Activated gamma-delta T cell treated with anti-CD3 and anti-CD28 coated beads, Interleukin-2, amount 50 U/mL, for 16 hours (primary cell): ENCODE data around the gene PDPN.

Experiments
- DNase-seq: peaks from one replicate; pipeline ENCODE4 v3.0.0-alpha.2; 2020; ENCODE audit warnings: low read depth

Gene PDPN

DNA sequence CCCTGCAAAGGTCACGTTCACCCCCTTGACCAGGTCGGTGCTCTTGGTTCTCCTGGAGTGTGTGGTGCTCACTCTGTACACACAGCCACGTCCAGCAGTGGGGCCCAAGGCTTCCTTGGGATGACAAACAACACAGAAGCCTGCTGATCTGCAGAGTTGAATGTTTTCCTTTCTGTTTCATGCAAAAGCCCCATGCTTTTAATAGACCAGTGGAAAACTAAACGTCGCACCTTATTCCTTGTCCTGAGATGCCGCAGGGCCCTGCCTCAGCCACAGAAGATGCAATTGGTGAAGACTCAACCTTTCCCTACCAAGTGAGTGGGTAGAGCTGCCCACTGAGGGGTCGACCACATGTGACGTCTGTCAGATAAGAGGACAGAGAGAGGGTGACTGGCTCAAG is 5.8 kb upstream of the PDPN start:
- no peak for DNase-seq

DNA sequence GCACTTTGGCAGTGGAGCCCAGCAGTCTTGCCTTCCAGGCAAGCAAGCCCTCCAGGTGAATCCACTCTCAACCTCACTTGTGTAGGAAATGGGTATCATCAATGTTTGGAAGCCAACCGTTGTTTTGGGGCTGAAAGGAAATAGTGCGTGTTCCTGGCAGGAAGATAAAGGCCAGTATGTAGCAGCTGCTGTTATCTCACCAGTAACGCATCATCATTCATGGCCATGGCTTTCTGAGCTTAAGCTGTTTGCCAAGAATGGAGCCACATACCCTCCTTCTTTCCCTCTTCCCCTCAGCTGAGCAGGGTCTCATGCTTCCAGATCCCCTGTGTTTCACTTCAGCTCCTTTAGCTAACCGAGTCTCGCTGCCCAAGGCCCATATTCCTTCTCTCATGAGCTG is 2.2 kb upstream of the PDPN start:
- no peak for DNase-seq

DNA sequence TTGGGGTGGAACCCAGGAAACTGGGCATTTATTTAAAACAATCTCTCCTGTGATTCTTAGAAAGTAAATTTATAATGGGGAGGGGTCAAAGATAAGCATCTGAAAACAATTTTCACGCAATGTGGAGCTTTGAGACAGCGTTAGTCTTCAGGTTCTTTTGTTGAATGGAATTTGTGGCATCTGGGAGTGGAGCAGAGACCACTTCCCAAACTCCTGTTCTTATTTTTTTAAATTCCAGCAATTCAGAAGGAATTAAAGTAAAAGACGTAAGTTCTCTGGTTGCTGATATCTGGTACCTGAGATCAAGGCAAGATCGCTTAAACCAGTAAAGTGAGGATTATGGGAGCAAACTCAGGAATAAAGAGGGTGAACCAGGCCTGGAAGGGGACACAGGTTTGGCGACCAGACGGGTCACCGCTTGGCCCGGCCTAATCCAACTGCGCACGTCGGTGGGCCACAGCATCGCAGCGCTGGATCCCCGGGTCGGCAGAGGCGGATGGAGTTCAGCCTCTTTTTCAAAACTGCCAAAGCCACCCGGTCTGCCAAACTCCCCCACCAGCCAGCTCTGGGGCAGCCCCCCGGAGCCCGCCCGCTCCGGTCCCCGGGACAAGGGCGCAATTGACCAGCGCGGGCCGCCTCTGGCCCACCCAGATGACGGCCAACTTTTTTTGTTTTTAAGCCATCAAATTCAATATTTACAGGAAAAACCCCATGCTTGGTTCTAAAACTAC is 754 bp upstream of the PDPN start:
- no peak for DNase-seq

DNA sequence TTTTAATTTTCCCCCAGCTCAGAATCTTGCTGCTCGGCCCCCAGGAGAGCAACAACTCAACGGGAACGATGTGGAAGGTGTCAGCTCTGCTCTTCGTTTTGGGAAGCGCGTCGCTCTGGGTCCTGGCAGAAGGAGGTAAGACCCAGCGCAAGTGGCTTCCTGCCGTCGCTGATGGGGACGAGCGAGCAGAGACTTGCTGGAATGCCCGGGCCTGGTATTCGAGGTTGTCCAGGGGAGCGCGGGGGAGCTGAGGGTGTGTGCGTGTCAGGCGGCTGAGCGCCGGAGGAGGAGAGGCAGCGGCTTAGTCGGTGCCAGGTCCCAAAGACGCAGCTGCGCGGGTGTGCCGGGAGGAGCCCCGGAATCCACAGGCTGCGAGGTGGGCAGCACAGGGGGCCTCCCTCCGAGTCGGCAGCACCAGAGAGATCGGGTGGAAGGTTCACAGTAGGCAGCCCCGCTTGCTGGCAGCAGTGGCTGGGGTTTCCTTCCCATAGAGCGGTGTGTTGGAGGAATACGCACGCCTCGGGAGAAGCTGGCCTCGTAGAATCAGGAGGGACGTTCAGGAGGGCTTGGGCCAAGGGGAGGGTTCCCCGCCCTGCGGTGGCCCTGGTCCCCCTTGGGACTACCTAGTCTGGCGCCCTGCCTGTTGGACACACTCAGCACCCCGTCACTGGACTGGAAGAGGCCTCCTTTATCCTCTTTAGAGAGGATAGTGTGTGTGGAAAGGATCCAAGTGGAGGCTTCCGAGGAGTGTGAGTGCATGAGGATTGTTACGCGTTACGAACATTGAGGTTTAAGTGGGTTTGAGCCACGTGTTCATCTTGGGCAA is 547 bp downstream of the PDPN start:
- DNase-seq, result no peak

DNA sequence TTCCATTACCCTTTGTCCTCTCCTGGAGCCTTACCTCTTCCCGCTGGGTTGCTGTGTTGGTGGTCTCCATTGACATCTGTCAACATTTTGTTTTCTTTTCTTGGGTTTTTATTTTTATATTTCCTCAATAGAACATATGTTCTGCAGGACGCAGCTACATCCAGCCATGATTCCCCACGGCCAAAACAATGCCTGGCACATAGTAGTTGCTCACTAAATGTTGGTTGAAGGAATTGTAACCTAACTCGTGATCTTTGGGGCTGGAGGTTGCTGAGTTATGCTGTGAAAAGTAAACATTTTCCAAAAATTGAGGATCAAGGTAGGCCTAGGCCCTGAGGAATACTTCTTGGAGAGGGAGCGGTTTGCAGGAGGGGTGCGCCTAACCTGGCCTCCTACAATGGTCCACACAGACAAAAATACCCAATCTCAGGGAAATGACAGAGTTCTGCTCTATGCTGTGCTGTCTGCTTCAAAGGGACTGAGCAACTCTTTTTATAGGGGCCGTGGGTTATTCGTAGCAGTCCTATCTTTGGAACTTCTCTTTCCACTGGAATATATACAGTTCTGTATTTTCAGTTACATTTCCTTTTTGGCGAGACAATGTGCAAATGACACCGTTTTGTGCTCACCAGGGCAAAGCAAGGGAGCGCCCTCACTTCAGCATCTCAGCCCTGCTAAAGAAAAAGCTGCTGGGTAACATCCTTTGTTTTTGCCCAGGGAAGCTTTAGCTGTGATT is 1.4 kb downstream of the PDPN start:
- no peak for DNase-seq

DNA sequence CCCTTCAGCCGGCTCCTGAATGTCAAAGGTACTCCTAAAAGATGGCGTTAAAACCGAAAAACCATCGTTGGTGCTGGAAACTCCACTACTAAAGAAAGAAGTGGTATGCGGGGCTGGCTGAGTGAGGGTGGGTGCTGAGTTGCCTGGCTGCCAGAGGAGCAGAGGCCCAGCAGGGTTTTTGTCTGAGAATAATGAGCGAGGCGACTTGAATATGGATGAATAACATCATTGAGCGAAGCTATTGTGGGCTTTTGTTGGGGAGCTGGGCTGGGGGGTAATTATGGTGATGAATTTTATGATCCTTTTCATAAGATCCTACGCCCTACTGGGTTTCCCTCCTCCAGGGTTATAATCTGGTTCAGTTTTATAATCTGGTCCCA is 2.0 kb downstream of the PDPN start:
- no peak for DNase-seq

DNA sequence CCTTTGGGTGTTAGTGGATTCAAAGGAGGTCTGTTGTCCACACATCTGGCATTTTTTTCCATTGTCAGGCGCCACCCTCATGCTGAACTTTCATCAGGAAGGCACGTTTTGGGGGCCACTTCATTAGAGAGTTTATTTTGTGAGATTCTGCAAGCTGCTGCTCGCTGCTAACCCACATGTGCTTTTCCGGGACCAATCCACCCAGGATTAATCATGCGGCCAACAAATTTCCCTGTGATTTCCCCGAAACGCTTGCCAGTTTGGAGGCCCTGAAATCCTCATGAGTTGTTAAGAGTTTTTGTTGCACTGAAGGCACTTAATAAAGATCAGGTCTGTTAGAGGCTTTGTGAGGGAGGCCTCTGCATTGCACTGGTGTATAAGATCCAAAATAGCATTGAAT is 2.4 kb downstream of the PDPN start:
- no peak for DNase-seq

DNA sequence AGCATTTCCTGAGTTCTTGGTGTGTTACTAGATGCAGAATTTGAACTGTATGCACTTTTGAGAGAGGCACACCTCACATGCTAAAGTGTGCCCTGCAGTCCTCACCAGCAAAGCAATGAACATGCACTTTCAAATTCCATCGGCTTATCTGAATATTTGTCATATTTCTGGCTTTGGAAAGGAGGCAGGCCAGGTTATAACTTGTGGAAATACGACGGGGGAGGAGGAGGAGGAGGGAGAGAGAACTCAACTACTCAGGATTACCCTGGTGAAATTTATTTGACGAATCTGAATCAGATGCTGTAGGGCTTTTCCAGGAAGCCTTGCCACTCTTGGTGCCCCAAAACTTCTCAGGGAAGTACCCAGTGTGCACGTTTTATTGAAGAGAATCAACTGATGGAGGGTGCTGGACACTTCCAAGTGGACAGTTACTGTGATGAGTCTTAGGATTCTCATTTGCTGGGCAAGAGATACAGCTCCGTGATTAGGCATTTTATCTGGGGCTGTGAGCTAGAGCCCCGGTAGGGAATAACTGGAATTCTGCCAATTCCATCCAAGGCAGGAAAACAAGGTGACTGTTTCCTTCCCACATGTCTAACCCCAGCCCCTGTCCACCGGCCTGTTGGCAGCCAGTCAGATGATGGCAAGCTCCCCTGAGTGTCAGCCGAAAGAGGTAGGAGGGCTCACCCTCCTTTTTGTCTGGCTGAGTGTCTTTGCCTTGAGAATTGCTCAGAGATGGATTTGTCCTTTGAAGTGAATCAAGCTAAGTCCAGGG is 3.8 kb downstream of the PDPN start:
- no peak for DNase-seq

DNA sequence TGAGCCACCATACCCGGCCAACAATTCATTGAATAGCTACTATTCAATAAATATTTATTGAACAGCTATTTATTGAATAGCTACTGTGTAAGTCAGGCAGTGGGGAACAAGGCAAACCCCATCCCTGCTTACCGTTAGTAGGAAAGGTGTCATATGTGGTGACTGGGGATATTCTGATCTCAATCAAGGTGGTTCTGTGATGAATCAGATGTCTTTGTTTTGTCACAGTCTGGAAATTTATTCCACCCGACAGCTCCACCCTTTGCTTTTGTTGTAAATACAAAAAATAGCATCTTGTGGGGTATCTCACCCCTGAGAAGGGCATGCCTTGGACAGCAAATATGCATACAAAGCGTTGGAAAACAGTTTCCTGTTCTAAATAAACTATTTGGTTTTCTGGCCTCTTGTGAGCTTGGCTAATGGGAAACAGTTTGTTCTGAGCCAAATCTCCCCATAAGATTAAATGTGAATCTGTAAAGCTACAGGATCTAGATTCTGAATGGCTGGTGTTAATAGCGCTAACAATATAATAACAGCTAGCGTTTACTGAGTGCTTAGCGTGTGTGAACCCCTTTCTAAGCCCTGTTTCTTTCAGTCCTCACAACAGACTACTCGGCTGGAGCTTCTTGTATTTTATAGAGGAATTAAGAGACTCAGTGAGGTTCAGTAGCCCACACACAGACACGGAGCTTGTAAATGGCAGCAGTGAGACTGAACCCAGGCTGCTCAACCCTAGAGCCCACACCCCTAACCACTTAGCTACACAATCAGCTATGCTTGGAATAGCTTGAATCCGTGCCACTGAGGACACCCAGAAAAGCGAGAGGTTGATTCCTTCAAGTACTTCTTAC is 5.5 kb downstream of the PDPN start:
- no peak for DNase-seq

DNA sequence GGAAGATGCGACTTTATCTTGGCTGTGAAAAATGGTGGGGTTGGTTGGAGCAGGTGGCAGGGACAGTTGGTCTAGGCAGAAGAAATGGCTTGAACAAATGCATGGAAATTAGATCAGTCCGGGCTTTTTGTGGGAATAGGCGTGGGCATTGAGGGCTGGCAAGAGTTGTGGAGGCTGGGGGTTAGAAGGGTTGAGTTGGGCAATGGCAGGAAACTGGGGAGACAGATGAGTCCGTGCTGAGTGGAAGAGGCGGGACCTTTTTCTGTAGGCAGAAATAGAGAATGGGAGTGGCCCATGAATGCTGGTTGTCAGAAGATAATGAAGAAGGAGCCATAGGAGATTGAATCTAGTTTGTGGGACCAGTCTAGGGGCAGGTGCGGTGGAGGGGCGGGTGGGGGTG is 6.9 kb downstream of the PDPN start:
- no peak for DNase-seq

DNA sequence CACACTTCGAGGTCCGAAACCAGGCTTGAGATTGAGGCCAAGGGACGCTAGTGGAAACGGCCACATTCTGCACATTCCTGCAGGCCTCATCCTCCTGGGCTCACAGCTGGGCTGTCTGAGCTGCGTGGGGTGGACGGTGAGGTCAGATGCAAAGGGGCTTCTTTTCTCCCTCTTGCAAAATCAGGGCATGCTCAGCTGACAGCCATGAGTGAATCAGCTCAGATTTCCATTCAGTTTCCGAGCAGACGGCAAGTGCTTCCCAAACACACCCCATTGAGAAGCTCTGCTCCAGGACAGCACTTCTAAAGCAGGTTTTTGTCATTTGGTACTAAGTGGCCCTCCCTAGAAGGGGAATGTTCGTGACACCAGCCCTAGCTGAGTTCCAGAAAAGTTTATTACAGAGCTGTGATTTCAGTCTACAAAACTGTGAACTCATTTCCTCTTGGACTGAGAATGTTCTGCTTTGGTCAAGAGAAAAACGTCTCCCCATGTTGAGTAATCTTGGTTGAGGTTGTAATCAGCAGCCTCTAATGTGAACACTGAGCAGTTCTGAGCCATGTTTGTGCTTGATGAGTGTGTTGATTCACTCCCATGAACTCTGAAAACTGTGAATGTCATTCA is 10.0 kb downstream of the PDPN start:
- no peak for DNase-seq

DNA sequence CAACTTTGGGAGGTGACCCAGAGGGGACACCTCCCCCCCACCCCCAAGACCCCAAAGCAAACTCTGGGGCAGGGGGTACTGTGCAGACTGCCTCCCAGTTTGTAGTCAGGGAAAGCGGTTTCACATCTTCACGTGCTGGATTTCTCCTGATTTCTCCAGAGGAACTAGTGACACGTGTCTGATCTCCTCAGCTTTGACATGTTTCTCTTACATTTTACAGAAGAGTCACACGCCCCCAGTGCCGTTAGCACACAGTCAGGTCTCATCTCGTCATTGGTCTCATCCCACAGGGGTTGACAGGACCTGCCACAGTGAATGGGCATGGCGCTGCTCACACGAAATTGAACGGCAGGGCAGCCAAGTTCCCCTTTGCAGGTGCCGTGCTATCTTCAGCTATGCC is 11.8 kb downstream of the PDPN start:
- DNase-seq, result no peak

DNA sequence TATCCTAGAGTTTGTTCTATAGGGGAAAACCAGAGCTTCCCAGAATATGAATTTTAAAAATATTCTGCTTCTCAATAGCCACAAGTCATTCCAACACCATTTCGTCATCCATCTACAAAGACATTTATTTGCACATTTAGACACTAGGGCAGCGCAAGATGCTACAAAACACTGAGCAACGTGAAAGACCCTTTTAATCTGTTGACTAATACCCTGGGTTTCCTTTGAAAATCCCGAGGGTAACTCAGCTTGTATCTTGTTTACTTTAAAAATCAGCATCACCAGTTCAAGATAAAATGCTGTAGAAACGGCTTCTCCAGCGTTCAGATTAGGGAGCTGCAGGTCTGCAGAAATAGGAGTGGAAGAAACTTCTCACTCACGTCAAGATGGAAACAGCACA is 13.5 kb downstream of the PDPN start:
- no peak for DNase-seq

DNA sequence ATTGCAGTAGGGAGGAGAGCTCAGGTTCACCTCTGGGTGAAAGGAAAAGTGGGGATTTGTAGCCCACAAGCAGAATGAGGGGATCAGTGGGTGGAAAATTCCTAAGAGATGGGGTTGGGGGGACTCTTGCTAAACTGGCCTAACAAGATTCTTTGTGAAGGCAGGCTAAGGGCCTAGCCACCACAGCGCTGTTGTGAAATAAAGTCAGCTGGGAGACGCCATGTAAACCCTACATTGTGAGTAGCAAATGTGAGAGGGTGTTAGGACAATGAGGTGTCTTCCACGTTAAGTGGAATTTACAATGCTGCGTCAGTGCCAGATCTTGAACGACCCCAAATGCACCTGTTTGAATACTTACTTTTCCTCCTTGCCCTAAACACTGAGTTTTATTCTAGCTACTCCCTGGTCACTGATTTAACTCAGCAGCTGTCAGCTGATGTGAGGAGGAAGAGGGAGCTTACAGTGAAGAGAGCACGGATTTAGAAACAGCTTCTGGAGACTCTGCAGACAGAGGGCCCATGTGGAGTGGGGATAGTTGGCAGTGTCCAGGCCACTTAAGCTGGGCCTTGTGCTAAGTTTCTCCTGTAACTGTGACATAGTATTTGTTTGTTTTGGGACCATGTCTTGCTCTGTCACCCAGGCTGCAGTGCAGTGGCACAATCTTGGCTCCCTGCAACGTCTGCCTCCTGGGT is 17.3 kb downstream of the PDPN start:
- no peak for DNase-seq

DNA sequence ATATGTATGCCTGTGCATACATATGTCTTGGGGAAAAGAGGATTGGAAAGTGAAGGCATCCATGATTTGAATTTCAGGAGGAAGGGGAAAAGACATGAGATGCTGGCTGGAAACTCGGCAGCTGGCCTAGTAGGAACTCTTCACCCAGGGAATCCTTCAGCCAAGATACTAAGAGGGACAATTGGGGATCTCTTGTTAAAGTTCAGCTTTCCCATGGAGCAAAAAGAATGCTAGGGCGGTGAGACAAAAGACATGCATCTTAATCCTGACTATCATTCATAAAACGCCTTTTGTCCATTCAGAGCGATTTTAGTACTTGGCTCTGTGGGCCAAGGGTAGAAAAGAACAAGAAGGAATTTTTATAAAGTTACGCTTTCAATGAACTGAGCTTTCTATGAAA is 20.5 kb downstream of the PDPN start:
- DNase-seq, result no peak

DNA sequence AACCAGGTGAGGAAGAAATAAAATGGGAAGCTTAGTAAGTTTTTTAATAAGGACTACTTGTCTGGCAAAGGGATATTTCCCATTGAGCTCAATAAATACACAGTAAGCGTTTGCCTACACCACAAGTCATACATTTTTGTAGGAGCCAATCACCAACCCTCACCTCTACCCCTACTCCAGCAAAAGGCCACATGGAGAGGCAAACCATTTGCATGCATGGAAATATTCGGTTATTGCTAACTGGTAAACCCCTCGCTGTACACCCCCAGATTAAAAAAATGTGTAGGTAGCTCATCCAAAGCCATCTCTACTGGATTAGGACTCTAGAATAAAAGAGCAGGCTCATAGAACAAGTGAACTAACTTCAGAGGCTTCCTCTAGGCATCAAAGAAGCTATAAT is 21.1 kb downstream of the PDPN start:
- DNase-seq, result no peak

DNA sequence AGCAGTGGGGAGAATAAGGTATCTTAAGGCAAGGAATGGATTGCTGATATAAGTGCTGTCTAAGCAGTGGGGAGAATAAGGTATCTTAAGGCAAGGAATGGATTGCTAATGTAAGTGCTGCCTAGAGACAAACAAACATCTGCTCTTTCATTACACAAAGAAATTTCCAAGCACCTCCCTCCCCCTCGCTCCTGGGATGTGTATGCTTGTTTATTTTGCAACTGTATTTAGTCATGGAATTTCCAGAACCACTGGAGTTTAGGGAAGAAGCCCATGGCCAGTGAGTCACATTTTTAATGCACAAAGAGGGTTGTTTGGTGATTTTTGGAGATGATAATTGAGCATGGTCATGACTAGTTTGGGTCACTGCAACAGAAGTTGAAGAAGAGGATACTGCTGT is 21.5 kb downstream of the PDPN start:
- DNase-seq, result no peak

DNA sequence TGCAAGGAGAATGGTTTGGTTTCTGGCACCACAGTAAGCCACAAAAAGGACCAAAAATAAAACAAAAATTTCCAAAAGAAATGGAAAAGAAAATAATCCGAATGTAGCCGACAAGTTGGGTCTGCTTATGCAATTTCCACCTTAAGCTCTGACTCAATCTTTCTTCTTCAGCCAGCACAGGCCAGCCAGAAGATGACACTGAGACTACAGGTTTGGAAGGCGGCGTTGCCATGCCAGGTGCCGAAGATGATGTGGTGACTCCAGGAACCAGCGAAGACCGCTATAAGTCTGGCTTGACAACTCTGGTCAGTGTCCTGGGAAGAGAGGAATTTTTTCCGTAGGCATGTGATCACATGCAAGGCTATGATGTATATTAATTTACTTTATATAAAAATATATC is 23.4 kb downstream of the PDPN start:
- no peak for DNase-seq

DNA sequence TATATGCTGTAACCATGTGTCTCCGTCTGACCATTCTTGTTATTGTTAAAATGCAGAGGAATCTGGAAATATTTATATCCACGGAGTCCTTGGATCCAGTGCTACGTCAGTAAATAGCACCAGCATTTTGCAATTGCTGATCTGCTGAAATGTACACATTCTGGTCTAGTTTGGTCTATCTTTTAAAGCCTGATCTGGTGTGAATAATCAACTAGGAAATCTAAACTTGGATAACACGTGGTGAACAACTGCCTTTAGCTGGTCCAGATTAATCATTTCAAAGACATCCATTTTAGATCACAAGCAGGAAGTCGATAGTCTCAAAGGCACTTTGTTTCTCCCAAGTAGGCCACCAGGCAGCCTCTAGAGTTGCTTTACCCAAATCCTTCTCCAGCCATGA is 32.6 kb downstream of the PDPN start:
- DNase-seq, result no peak

DNA sequence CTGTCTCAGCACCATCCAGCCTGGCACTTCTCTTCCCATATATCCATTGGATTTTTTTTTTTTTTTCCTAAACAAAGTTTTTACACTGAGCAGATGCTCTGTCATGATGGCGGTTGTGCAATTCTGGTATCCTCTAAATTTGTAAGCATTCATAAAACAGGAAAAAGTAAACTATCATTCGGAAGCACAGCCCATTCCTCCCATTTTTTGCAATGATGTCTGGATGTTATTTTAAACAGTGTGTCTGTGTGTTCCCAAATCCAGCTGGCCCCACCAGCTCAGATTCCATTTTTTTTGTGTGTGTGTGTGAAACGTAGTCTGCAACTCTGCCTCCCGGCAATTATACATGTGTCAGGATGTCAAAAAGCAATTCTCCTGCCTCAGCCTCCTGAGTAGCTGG is 33.5 kb downstream of the PDPN start:
- DNase-seq, result no peak
